Measurements from ENCODE around the gene BABAM2. TPM values are rescaled to one million over a fixed set of nuclear protein-coding genes. Genes with fewer than 3 reads are reported as not detected.

BABAM2 gene
- total and polyA plus RNA-seq, 4 donors: 9.9 to 17.0 (median 13.9) TPM

DNA sequence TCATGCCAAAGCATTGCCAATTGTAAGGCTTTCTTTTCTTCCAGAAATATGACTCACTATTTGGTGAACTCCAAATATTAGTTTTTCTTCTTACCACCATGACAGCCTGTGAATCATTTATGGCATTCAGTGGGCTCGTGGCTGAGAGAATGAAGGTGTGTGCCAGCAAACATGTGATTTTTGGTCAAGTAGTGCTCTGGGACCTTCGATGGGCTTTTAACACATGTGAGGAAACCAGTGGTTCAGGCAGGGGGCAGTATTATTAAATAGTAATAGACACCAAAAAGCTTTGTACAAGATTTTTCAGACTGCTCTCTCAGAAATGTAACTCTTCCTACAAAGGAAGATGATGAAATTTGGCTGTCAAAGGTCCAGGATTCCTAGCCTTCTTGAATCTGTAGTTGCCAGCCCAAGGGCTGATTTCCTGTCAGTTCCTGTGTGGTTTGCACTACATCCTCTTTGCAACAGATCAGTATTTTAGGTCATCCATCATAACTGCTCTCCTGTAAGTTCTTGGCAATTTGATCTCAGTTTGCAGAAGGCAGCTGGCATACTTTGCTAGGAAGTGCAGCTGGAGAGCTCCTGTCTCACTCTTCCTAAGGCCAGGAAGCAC, 64.3 kb downstream of the BABAM2 start (continued):
- TF ChIP-seq GABPA (IDR thresholded peaks at IDR 0.05 in 1 of 2, conservative IDR thresholded peaks at IDR 0.05 in 1 of 2) (peak in 1 of 2 donors; percentile 27), ZBTB33 (IDR thresholded peaks at IDR 0.05) (no peak), RXRA (IDR thresholded peaks at IDR 0.05) (no peak), TAF1 (conservative IDR thresholded peaks at IDR 0.05) (no peak), RAD21 (IDR thresholded peaks at IDR 0.05) (peak; percentile 56 to 57)
- TF ChIP-seq, protein P1, sequence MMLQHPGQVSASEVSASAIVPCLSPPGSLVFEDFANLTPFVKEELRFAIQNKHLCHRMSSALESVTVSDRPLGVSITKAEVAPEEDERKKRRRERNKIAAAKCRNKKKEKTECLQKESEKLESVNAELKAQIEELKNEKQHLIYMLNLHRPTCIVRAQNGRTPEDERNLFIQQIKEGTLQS (IDR thresholded peaks at IDR 0.05): no peak

- H3K4me3 ChIP-seq (ENCODE audit: low read depth in 1 of 3, low read length in 3 of 3): no peak overlapping the region
- no peak for DNase-seq (ENCODE audit: low spot score)
- no peaks in the 10 kb centered on the region for H3K36me3 ChIP-seq (ENCODE audit: control insufficient read depth in 4 of 4, insufficient read depth in 3 of 4, low read depth in 1 of 4, low read length in 3 of 4)
- no peaks in the 10 kb centered on the region for H3K9me3 ChIP-seq (ENCODE audit: control insufficient read depth in 4 of 4, low read length in 3 of 4)
- no peaks in the 10 kb centered on the region for H3K27me3 ChIP-seq (ENCODE audit: control insufficient read depth in 4 of 4, insufficient read depth in 4 of 4, low read length in 3 of 4)
- WGBS: 66% methylated on average over 5 of the region's 5 CpGs
- TF ChIP-seq CTCF (IDR thresholded peaks at IDR 0.05; ENCODE audit: low read depth, low read length, missing input control) (no peak), YY1 (IDR thresholded peaks at IDR 0.05) (no peak), NR2F2 (IDR thresholded peaks at IDR 0.05) (no peak), FOXA2 (IDR thresholded peaks at IDR 0.05) (no peak), REST (IDR thresholded peaks at IDR 0.05) (no peak), RXRA (IDR thresholded peaks at IDR 0.05) (no peak), GABPA (IDR thresholded peaks at IDR 0.05 in 1 of 2, conservative IDR thresholded peaks at IDR 0.05 in 1 of 2) (no peak), EGR1 (IDR thresholded peaks at IDR 0.05; ENCODE audit: low read depth in 2 of 2) (no peak), TAF1 (conservative IDR thresholded peaks at IDR 0.05) (no peak), SP1 (IDR thresholded peaks at IDR 0.05) (no peak), ZBTB33 (IDR thresholded peaks at IDR 0.05) (no peak), HNF4G (IDR thresholded peaks at IDR 0.05) (no peak), RAD21 (IDR thresholded peaks at IDR 0.05) (no peak), HNF4A (conservative IDR thresholded peaks at IDR 0.05) (no peak), FOXA1 (IDR thresholded peaks at IDR 0.05) (no peak)
- TF ChIP-seq, protein P1 (IDR thresholded peaks at IDR 0.05): no peak
- TF ChIP-seq, protein P2, sequence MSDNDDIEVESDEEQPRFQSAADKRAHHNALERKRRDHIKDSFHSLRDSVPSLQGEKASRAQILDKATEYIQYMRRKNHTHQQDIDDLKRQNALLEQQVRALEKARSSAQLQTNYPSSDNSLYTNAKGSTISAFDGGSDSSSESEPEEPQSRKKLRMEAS (IDR thresholded peaks at IDR 0.05): no peak
- H3K27ac ChIP-seq (ENCODE audit: low read depth in 1 of 2, low read length in 2 of 2): peak overlapping the region; percentile 28 to 60
- H3K4me1 ChIP-seq (ENCODE audit: control insufficient read depth in 4 of 4, insufficient read depth in 4 of 4, low read length in 3 of 4): peaks cover 2 to 16% (median 8%) of the 10 kb centered on the region in 4 donors
- no peak overlapping the region for H3K9ac ChIP-seq (ENCODE audit: low read depth in 1 of 2, low read length in 2 of 2)
Observed at GRCh38 chr2:27955384-27956161, 65.0 kb downstream of the BABAM2 start.

Measured in liver (tissue), 9 donors.